Caco-2 (cell line): Measurements from ENCODE around the gene PARVG. TPM values are rescaled to one million over a fixed set of nuclear protein-coding genes. Genes with fewer than 3 reads are reported as not detected.

Source experiments
- BruUV-seq: library from RNA; stranded (reverse); fragments of 400-500 nt; replicated peaks from 2 replicates; lab custom pipeline; 2021; lab: Mats Ljungman, UMichigan
- CTCF ChIA-PET: fragments of 300-600 bp; sonication (Branson Sonifier 250); formaldehyde crosslinking; loops from one replicate; lab custom pipeline; 2022; ENCODE audit warnings: antibody characterized with exemption; lab: Charles Lee
- POLR2A ChIA-PET: fragments of 300-600 bp; sonication (Branson Sonifier 250); formaldehyde crosslinking; loops from one replicate; lab custom pipeline; 2022; ENCODE audit warnings: antibody characterized with exemption; lab: Charles Lee
- DNase-seq, 2 experiments: peaks; one replicate each; pipeline versions ENCODE4 v3.0.0 to v3.0.0-alpha.2; 2020 to 2022
- H3K27me3 ChIP-seq: replicated peaks from 2 replicates; pipeline ENCODE4 v1.6.0; 2011; ENCODE audit warnings: low read length; ENCODE audit not compliant: control insufficient read depth, insufficient read depth
- H3K36me3 ChIP-seq: 2 replicates; pipeline ENCODE4 v1.5.1; 2011; ENCODE audit warnings: low read length; ENCODE audit not compliant: control insufficient read depth, insufficient read depth
- H3K4me1 ChIP-seq: fragments of 250-450 bp; sonication (Bioruptor Pico); 2 replicates; pipeline ENCODE4 v1.5.1; 2020; ENCODE audit warnings: mild to moderate bottlenecking
- H3K4me3 ChIP-seq: 2 replicates; pipeline ENCODE4 v1.5.1; 2011; ENCODE audit warnings: low read depth, mild to moderate bottlenecking, control low read depth, low read length
- H3K9me3 ChIP-seq: fragments of 250-450 bp; sonication (Bioruptor Pico); 2 replicates; pipeline ENCODE4 v1.5.1; 2020; ENCODE audit warnings: mild to moderate bottlenecking, moderate library complexity
- H3K27ac Mint-ChIP-seq: one replicate; pipeline ENCODE4 v1.8.0; 2022; ENCODE audit warnings: mixed read lengths; ENCODE audit not compliant: unreplicated experiment
- H3K27me3 Mint-ChIP-seq: one replicate; pipeline ENCODE4 v1.8.0; 2022; ENCODE audit warnings: mixed read lengths; ENCODE audit not compliant: insufficient read depth, unreplicated experiment
- H3K36me3 Mint-ChIP-seq: one replicate; pipeline ENCODE4 v1.8.0; 2022; ENCODE audit warnings: mild to moderate bottlenecking, mixed read lengths; ENCODE audit not compliant: insufficient read depth, unreplicated experiment
- H3K4me1 Mint-ChIP-seq: one replicate; pipeline ENCODE4 v1.8.0; 2022; ENCODE audit warnings: low read depth, mixed read lengths; ENCODE audit not compliant: unreplicated experiment
- H3K4me3 Mint-ChIP-seq: one replicate; pipeline ENCODE4 v1.8.0; 2022; ENCODE audit warnings: mild to moderate bottlenecking, moderate library complexity, mixed read lengths; ENCODE audit not compliant: unreplicated experiment
- H3K9me3 Mint-ChIP-seq: one replicate; pipeline ENCODE4 v1.8.0; 2022; ENCODE audit warnings: mixed read lengths; ENCODE audit not compliant: unreplicated experiment
- CTCF ChIP-seq, 2 experiments: fragments of 200-600 bp in 1 of 2; IDR thresholded peaks; 1 replicate in 1 of 2; 2 replicates in 1 of 2; pipeline versions ENCODE4 v1.5.1 to v1.8.0; 2011 to 2022; ENCODE audit warnings: antibody characterized with exemption in 1 of 2, control low read depth in 1 of 2, inconsistent platforms in 1 of 2, low read depth in 1 of 2, low read length in 1 of 2, mild to moderate bottlenecking in 1 of 2, moderate library complexity in 1 of 2; ENCODE audit not compliant: insufficient read depth in 1 of 2, severe bottlenecking in 1 of 2, unreplicated experiment in 1 of 2
- intact Hi-C: fragments of 100-400 bp; cut with micrococcal nuclease; formaldehyde crosslinking; loops from one replicate; pipeline ENCODE4 v1.10.0; 2022; ENCODE audit not compliant: unreplicated experiment
- total RNA-seq: library from RNA; stranded (reverse); gene quantifications from 2 replicates; pipeline ENCODE4 v1.2.3, GENCODE V29; 2022

Gene PARVG
- total RNA-seq, 1 experiment from 2014 or later: not detected

GRCh38 chr22:44254811-44255210 lies 74.1 kb downstream of the PARVG start:
- Mint-ChIP-seq H3K4me1 (no peaks in the 10 kb centered on the region), H3K9me3 (peaks cover 7% of the 10 kb centered on the region), H3K27me3 (peaks cover 29% of the 10 kb centered on the region), H3K27ac (no peak overlapping the region), H3K4me3 (no peak overlapping the region), H3K36me3 (no peaks in the 10 kb centered on the region)
- no peaks in the 10 kb centered on the region for H3K9me3 ChIP-seq
- H3K4me1 ChIP-seq: no peaks in the 10 kb centered on the region
- no peak for TF ChIP-seq CTCF (IDR thresholded peaks at IDR 0.05; ENCODE audit: insufficient read depth in 1 of 2, low read depth in 1 of 2, low read length in 1 of 2, severe bottlenecking in 1 of 2, unreplicated experiment in 1 of 2)
- BruUV-seq: no TSS peak
- ChIA-PET POLR2A (no interaction called here), CTCF (no interaction called here)
- no peak overlapping the region for H3K4me3 ChIP-seq
- intact Hi-C loops: no loop called here
- DNase-seq: no peak
- no peaks in the 10 kb centered on the region for H3K27me3 ChIP-seq
- H3K36me3 ChIP-seq: no peaks in the 10 kb centered on the region

- no peak for DNase-seq
- Mint-ChIP-seq H3K27ac (no peak overlapping the region), H3K36me3 (no peaks in the 10 kb centered on the region), H3K27me3 (peaks cover 29% of the 10 kb centered on the region), H3K4me3 (no peak overlapping the region), H3K9me3 (no peaks in the 10 kb centered on the region), H3K4me1 (no peaks in the 10 kb centered on the region)
- no TSS peak for BruUV-seq
- intact Hi-C loops: no loop called here
- TF ChIP-seq CTCF (IDR thresholded peaks at IDR 0.05; ENCODE audit: insufficient read depth in 1 of 2, low read depth in 1 of 2, low read length in 1 of 2, severe bottlenecking in 1 of 2, unreplicated experiment in 1 of 2): no peak
- H3K36me3 ChIP-seq: no peaks in the 10 kb centered on the region
- POLR2A ChIA-PET: no interaction called here
- H3K4me1 ChIP-seq: no peaks in the 10 kb centered on the region
- CTCF ChIA-PET: no interaction called here
- H3K9me3 ChIP-seq: no peaks in the 10 kb centered on the region
- H3K4me3 ChIP-seq: no peak overlapping the region
- no peaks in the 10 kb centered on the region for H3K27me3 ChIP-seq
Observed at GRCh38 chr22:44256085-44256484, 75.4 kb downstream of the PARVG start.

GRCh38 chr22:44256556-44257485 lies 76.1 kb downstream of the PARVG start:
- no peaks in the 10 kb centered on the region for H3K36me3 Mint-ChIP-seq
- no TSS peak for BruUV-seq
- intact Hi-C loops: no loop called here
- Histone ChIP-seq H3K9me3 (no peaks in the 10 kb centered on the region), H3K4me1 (no peaks in the 10 kb centered on the region), H3K4me3 (no peak overlapping the region), H3K27me3 (no peaks in the 10 kb centered on the region), H3K36me3 (no peaks in the 10 kb centered on the region)
- peaks cover 29% of the 10 kb centered on the region for H3K27me3 Mint-ChIP-seq
- H3K27ac Mint-ChIP-seq: no peak overlapping the region
- no peak for TF ChIP-seq CTCF (IDR thresholded peaks at IDR 0.05; ENCODE audit: insufficient read depth in 1 of 2, low read depth in 1 of 2, low read length in 1 of 2, severe bottlenecking in 1 of 2, unreplicated experiment in 1 of 2)
- no peaks in the 10 kb centered on the region for H3K9me3 Mint-ChIP-seq
- DNase-seq: no peak
- ChIA-PET CTCF (no interaction called here), POLR2A (no interaction called here)
- no peak overlapping the region for H3K4me3 Mint-ChIP-seq
- H3K4me1 Mint-ChIP-seq: no peaks in the 10 kb centered on the region

Other genes starting within 250 kb of the PARVG start
- 59.9 and 66.4 TPM in 2 replicates for gene SAMM50, start 225.5 kb upstream of the PARVG start, total RNA-seq
- gene PARVB, start 156.6 kb upstream of the PARVG start, total RNA-seq: 26.8 and 28.8 TPM in 2 replicates
- gene SHISAL1, start 132.0 kb downstream of the PARVG start, total RNA-seq: not detected in 2 replicates